G401.6 (cell line): Measurements from ENCODE around the gene SLC1A7.

Experiments
- FAIRE-seq: peaks from 2 replicates; lab custom pipeline; 2012; peaks lifted over from hg19 to GRCh38; lab: Jason Lieb, UNC

The SLC1A7 gene

GRCh38 chr1:53133261-53134041 is 9.0 kb downstream of the SLC1A7 start:
- FAIRE-seq, result no peak

DNA sequence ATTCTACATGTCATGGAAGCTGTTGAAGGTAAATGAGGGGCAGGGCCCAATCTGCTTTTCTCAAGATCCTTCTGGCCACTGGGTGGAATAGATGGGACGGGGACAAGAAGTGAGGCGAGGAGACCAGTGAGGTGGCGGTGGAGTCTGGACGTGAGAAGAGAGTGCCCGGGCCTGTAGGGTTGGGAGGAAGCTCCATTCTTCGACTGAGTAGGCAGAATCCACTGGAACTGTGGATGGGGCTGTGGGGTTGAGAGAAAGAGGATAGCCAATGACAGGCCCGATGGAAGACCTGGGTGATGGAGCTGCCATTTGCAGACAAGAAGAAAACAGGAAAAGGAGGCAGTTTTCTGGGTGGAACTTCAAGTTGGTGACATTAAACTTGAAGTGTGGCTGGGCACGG is 10.3 kb downstream of the SLC1A7 start:
- no peak for FAIRE-seq

- FAIRE-seq, result no peak
These were observed 10.9 kb downstream of the SLC1A7 start for GRCh38 chr1:53131590-53131938.

DNA sequence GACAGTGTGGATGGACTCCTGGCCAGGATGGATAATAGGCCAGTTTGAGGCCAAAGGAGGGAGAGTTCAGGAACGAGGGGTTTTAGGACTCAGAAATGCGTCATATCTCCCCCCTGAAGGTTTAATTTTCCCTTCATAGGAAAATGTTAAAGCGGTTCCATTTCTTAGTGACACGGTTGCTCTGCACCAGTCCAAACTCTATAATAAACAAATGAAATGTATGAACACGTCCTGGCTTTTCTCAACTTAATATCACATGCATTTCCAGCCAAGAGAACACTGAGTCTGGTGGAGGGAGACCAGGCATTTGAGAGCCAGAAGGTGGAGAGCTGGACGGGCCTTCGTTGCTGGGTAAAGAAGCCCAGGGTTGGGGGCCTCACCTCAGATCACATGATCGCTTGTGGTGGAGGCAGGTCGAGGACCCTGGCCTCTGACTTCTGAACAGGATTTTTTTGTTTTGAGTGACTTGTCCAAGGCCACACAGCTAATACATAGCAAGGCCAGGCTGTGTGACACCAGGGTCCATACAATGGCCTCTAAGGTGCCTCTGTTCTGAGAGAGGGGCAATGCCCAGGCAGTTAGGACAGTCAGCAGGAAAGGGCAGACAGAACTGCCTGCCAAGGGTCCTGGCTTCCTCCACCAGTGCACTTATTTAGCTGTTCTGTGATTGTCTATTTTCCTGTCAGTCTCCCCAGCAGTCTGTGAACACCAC is 11.4 kb downstream of the SLC1A7 start:
- no peak for FAIRE-seq

DNA sequence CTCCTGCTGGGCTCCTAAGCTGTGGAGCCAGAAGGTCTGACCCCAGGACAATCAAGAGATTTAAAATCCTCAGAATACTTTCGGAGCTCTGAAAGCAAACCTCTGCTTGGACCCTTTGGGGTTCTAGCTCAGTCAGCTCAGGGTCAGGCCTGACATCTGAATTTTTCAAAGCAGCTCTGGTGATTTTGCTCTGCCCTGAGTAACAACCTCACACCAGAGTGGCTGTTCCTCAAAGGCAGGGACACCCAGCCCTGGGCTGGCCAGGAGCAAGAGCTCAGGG is 11.9 kb downstream of the SLC1A7 start:
- FAIRE-seq, result no peak

GRCh38 chr1:53129891-53130597 is 12.4 kb downstream of the SLC1A7 start:
- no peak for FAIRE-seq

- no peak for FAIRE-seq
These were observed 14.0 kb downstream of the SLC1A7 start for GRCh38 chr1:53128401-53128800.

GRCh38 chr1:53127546-53127945 is 14.9 kb downstream of the SLC1A7 start:
- FAIRE-seq, result no peak

GRCh38 chr1:53126495-53126894 is 15.9 kb downstream of the SLC1A7 start:
- FAIRE-seq, result no peak

GRCh38 chr1:53125623-53126360 is 16.6 kb downstream of the SLC1A7 start:
- FAIRE-seq, result no peak

- no peak for FAIRE-seq
These were observed 17.3 kb downstream of the SLC1A7 start for GRCh38 chr1:53125122-53125521.

DNA sequence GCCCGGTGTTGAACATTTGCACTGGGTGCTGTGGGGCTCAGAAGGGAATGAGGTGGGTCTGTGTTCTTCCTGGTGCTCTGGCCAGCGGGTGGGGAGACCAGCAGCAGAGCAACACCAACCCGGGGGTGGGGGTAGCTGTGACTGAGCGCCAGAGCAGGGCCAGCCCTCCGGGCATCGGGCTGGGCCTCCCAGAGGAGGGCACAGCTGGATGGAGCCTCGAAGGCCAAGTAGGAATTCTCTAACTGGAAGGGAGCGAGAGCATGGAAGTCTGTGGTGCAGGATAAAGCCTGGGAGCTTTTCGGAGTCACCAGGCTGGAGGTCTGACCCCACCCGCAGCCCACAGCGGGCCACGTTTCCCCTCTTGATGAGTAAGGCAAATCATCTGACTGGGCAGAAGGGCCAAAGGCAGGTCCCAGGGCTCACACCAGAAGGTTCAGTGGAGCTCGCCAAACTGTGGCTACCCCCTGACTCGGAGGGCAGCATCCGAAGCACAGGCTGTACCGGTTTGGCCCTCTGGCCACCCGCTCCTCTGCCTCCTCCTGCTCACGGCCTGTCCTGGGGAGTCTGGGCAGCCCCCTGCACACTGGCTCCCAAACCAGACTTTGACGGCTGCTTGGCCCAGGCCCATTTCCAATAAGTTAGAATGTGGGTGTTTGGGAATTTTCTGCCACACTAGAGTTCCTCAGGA is 18.8 kb downstream of the SLC1A7 start:
- FAIRE-seq, result no peak

DNA sequence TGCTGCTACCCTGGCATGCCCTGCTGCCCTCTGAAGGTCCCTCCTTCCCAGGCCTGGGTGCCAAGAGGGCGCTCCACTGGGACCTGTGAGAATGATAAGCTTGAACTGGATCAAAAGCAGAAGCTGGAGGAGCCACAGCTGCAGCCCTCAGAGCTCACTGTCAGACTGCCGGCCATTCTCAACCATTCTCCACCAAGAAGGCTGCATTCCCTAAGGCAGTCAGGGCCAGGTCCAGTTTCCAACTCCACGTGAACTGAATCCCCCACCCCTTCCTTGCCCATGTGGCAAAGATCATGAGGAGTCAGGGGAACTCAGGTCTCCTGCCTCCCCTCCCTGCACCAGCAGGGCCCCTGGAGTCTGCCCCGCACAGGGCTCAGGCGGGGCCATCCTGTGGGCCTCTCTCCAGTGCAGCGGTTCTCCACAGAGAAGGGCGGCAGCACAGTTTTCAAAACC is 19.5 kb downstream of the SLC1A7 start:
- no peak for FAIRE-seq

DNA sequence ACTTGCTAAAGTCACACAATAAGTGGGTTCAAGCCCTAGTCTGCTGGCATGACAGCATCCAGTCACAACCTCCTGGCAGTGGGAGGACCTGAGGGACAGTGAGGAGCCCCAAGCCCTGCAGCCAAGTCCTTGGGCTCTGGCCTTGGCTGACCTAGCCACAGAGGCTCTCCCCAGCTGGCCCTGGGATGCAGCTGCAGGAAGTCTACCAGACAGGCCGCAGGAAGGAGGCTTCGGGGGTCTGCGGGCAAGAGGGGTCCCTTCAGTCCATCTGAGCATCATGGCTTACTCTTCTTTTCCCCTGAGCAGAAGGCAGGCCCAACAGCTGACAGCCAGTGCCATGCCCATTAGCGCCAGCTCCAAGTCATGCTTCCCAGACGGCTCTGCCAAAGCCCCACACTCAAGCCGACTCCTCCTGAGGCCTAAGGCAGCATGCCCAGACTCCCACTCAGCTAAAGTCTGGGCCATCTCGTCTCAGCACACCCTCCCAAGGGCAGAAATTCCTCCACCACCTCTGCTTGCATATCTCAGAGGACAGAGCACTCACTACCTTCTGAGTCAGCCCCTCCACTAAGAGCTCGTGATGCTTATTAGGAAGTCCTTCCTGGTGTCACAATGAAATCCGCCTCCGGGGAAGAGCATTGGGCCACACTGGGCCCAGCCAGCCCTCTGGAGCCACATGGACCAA is 20.1 kb downstream of the SLC1A7 start:
- no peak for FAIRE-seq

GRCh38 chr1:53121319-53122172 is 20.9 kb downstream of the SLC1A7 start:
- no peak for FAIRE-seq

DNA sequence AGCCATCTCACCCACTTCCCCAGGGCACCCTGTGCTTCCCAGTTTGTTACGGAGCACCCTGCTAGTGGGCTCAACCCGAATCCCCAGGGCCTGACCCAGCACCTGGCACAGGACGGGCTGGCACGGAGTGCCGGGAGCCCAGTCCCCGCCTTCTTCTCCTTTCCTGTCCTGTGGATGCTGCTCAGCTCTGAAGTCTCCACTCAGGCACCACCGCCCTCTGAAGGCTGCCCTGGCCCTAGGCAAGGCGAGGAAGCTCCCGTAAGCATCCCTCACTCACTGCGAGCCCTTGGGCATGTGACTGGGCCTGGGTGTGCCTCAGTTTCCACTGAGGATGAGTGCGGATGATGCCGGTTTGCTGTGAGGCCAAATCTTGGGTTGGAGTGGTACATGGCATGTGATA is 21.8 kb downstream of the SLC1A7 start:
- no peak for FAIRE-seq

DNA sequence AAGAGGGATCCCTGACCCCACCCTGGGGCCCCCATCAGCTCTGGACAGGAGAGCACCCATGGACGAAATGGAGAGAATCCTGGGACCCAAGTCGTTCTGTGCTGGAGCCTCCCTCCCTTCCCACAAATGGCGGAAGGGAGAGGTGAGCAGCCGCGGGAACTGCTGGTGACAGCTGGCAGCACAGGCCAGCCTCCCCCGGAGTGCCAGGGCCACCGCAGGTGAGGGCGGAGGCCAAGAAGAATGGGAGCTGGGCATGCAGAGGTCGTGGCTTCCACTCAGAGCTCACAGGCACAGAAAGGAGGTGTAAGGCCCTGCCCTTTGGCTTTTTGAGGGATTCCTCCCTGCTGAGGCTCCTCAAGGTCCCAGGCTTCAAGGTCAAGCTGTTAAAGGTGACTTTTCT is 24.6 kb downstream of the SLC1A7 start:
- no peak for FAIRE-seq

DNA sequence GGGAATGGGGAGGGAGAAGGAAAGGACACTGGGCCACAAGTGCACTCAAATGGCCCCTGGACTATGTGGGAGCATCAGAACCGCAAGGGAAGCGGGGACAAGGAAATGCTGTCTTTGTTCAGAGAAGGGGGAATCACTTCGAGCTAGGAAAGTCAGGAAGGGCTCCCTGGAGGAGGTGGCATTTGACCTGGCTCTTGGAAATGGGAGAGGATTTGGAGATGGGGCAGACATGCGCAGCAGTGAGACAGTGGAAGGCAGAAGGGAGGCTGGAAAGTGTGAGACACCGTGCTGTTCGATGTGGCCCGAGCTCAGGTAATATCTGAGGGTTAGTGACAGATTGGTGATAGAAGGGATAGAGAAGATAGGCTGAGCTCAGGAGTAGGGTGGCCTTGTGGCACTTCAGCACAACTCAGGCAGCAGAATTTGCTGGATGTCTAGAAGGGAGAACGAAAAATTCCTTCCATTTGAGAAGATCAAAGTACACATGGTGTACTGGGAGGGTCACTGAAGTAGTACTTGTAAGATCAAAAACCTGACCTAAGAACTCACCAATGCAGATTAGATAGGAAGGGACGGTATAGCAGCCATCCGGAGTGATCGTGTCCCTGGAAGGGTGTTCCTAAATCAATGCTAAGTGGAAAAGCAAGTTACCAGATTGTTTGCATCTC is 25.4 kb downstream of the SLC1A7 start:
- no peak for FAIRE-seq

GRCh38 chr1:53116307-53116810 is 26.1 kb downstream of the SLC1A7 start:
- no peak for FAIRE-seq
